ENCODE results near the gene PCDHGA12.
"Not testable (repeated sequence)": the region's sequence is repeated elsewhere in the genome, so short reads cannot be mapped to it uniquely, and the experiment has no call there.

DNA sequence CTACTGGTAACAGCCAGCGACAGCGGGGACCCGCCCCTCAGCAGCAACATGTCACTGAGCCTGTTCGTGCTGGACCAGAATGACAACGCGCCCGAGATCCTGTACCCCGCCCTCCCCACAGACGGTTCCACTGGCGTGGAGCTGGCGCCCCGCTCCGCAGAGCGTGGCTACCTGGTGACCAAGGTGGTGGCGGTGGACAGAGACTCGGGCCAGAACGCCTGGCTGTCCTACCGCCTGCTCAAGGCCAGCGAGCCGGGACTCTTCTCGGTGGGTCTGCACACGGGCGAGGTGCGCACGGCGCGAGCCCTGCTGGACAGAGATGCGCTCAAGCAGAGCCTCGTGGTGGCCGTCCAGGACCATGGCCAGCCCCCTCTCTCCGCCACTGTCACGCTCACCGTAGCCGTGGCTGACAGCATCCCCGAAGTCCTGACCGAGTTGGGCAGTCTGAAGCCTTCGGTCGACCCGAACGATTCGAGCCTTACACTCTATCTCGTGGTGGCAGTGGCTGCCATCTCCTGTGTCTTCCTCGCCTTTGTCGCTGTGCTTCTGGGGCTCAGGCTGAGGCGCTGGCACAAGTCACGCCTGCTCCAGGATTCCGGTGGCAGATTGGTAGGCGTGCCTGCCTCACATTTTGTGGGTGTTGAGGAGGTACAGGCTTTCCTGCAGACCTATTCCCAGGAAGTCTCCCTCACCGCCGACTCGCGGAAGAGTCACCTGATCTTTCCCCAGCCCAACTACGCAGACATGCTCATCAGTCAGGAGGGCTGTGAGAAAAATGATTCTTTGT is 35.7 kb upstream of the PCDHGA12 start:
- TF ChIP-seq, protein P1, sequence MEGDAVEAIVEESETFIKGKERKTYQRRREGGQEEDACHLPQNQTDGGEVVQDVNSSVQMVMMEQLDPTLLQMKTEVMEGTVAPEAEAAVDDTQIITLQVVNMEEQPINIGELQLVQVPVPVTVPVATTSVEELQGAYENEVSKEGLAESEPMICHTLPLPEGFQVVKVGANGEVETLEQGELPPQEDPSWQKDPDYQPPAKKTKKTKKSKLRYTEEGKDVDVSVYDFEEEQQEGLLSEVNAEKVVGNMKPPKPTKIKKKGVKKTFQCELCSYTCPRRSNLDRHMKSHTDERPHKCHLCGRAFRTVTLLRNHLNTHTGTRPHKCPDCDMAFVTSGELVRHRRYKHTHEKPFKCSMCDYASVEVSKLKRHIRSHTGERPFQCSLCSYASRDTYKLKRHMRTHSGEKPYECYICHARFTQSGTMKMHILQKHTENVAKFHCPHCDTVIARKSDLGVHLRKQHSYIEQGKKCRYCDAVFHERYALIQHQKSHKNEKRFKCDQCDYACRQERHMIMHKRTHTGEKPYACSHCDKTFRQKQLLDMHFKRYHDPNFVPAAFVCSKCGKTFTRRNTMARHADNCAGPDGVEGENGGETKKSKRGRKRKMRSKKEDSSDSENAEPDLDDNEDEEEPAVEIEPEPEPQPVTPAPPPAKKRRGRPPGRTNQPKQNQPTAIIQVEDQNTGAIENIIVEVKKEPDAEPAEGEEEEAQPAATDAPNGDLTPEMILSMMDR (IDR thresholded peaks at IDR 0.05; ENCODE audit: poor library complexity): not testable (repeated sequence)
- TF ChIP-seq EZH2phosphoT487 (IDR thresholded peaks at IDR 0.05; ENCODE audit: low read depth, severe bottlenecking, unreplicated experiment): not testable (repeated sequence)
